ENCODE results near the gene ADAM10.

GRCh38 chr15:58699769-58700168, 49.7 kb downstream of the ADAM10 start:
- TF ChIP-seq CTCF (IDR thresholded peaks at IDR 0.05) (no peak), EZH2 (IDR thresholded peaks at IDR 0.05; ENCODE audit: borderline replicate concordance, insufficient read depth, low read depth, low read length, poor library complexity, severe bottlenecking) (no peak)
